ENCODE measurements around the gene IFT20. TPM values are rescaled to one million over a fixed set of nuclear protein-coding genes. Genes with fewer than 3 reads are reported as not detected.

Gene IFT20
- total RNA-seq, 3 donors from 2014 or later: 18.1 to 22.1 (median 19.4) TPM

DNA sequence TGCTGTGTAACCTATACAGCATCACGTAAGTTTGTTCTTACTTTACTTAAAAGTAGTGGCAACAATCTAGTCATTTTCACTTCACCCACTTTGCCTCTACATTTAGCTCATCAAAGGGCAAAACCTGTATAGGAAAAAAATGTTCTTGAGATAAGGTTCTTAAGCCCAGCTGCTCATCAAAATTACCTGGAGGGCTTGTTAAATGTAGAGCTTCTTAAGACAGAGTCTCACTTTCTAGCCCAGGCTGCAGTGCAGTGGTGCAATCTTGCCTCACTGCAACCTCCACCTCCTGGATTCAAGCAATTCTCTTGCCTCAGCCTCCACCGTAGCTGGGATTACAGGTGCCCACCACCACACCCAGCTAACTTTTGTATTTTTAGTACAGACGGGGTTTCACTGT is 54.4 kb downstream of the IFT20 start:
- DNase-seq (no peak), ATAC-seq (no peak)
- no peaks in the 10 kb centered on the region for H3K36me3 Mint-ChIP-seq (ENCODE audit: insufficient read depth)
- no peaks in the 10 kb centered on the region for H3K9me3 Mint-ChIP-seq
- no peak overlapping the region for H3K4me3 Mint-ChIP-seq
- H3K27me3 Mint-ChIP-seq (ENCODE audit: low read depth): peaks cover 19% of the 10 kb centered on the region
- peaks cover 13% of the 10 kb centered on the region for H3K4me1 Mint-ChIP-seq (ENCODE audit: low read depth)

DNA sequence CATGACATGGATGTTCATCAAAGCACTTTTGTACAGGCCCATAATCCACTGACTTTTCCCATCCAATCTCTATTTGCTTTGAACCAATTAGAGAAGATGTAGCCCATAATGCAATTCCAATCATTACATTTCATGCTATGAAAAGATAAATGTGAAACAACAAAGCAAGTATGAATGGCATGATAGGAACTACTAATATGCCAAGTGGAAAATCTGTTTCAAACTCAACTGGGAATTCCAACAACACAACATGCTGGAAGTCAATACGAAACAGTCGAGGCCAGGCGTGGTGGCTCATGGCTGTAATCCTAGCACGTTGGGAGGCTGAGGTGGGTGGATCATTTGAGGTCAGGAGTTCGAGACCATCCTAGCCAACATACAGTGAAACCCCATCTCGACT is 55.9 kb downstream of the IFT20 start:
- no peak for ATAC-seq
- no peak for DNase-seq
- H3K4me3 Mint-ChIP-seq: no peak overlapping the region
- no peaks in the 10 kb centered on the region for H3K9me3 Mint-ChIP-seq
- H3K27me3 Mint-ChIP-seq (ENCODE audit: low read depth): peaks cover 30% of the 10 kb centered on the region
- H3K4me1 Mint-ChIP-seq (ENCODE audit: low read depth): peaks cover 17% of the 10 kb centered on the region
- H3K36me3 Mint-ChIP-seq (ENCODE audit: insufficient read depth): no peaks in the 10 kb centered on the region

Other genes with a start within 250 kb of the IFT20 start
- gene TMEM97, start 16.3 kb downstream of the IFT20 start, total RNA-seq: 10 to 100 TPM; 41.3 to 55.1 (median 44.8) TPM
- 10 to 100 TPM; 19.5 to 24.2 (median 23.1) TPM for gene TNFAIP1, start 289 bp upstream of the IFT20 start, total RNA-seq
- 100 to 1,000 TPM; 141 to 168 (median 150) TPM for gene POLDIP2, start 22.1 kb upstream of the IFT20 start, total RNA-seq
- not detected for gene SEBOX, start 29.7 kb upstream of the IFT20 start, total RNA-seq
- gene VTN, start 34.8 kb upstream of the IFT20 start, total RNA-seq: 1 to 10 TPM in 1 of 3 donors, under 1 TPM in 2; 0.60 to 1.1 (median 0.94) TPM
- 10 to 100 TPM; 28.5 to 30.9 (median 29.2) TPM for gene SARM1, start 36.2 kb upstream of the IFT20 start, total RNA-seq
- 1 to 10 TPM; 4.8 to 5.3 (median 4.9) TPM for gene SLC46A1, start 70.7 kb upstream of the IFT20 start, total RNA-seq
- gene SLC13A2, start 138.2 kb upstream of the IFT20 start, total RNA-seq: not detected
- gene FOXN1, start 170.9 kb upstream of the IFT20 start, total RNA-seq: not detected
- gene UNC119, start 217.2 kb upstream of the IFT20 start, total RNA-seq: 10 to 100 TPM; 21.7 to 26.0 (median 21.8) TPM
- gene PIGS, start 236.1 kb upstream of the IFT20 start, total RNA-seq: 10 to 100 TPM; 47.0 to 49.9 (median 48.3) TPM
- 10 to 100 TPM; 12.4 to 18.4 (median 16.5) TPM for gene ALDOC, start 241.4 kb upstream of the IFT20 start, total RNA-seq